SKM-1 treated with dmso at 0.1 percent for 144 hours (cell line): Measurements from ENCODE around the gene DUSP2.
"Not testable (repeated sequence)": the region's sequence is repeated elsewhere in the genome, so short reads cannot be mapped to it uniquely, and the experiment has no call there.

ENCODE experiments used
- DNase-seq: peaks from one replicate; lab custom pipeline; 2025; ENCODE audit not compliant: unreplicated experiment; lab: John Stamatoyannopoulos, UW

DUSP2 gene

GRCh38 chr2:96163415-96163767 lies 18.2 kb upstream of the DUSP2 start:
- DNase-seq, result no peak

- no peak for DNase-seq
Measured at GRCh38 chr2:96161898-96162297, 16.7 kb upstream of the DUSP2 start.

GRCh38 chr2:96160366-96160765 lies 15.1 kb upstream of the DUSP2 start:
- not testable (repeated sequence) for DNase-seq

DNA sequence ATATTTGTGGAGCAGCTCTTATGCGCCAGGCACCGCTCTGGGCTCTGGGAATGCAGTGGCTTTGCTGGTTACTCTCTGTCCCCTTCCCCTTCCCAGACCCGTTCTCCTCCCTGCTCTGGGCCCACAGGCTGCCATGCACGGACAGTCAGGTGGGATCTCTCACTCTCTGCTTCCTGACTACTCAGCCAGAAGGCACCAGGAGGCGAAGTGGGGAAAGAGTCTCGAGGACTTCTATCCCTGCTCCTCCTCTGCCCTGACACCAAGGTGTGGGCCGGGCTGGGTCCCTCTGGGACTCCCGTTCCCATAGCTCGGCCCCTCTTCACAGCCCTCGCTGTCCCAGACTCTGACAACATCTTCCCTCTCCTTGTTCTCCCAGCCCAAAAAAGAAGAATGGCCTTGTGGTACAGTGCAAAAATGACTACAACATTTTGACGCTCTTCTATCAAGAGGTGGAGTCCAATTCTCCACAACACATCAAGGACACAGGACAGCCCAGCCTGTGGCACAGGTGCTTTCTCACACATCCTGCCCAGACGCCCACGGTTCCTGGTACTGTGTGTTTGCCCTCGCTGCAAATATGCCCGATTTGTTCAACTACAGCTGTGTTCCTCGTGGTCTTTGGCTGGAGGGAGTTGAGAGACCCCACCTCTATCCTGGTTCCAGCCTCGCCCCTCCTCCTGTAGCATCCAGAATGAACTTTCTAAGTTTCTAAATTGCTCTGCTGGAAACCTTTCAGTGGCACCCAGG lies 14.0 kb upstream of the DUSP2 start:
- no peak for DNase-seq

DNA sequence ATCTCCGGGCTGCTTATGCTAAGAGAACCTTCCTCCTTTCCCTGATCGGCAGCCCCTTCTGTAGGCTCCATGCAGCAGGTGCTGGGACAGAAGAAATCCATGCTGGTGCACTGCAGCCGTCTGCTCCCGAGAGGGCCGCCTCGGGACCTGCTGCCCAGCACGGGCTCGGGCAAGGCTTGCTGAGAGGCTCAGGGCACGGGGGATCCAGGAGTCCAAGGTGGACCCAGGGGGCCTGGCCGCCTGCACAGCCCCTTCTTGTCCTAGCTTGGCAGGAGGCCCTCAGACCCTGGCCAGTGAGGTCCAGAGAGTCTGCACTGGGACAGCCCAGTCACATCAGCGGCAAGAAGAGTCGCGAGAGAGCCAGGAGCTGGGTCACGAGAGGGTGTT lies 13.3 kb upstream of the DUSP2 start:
- no peak for DNase-seq

DNA sequence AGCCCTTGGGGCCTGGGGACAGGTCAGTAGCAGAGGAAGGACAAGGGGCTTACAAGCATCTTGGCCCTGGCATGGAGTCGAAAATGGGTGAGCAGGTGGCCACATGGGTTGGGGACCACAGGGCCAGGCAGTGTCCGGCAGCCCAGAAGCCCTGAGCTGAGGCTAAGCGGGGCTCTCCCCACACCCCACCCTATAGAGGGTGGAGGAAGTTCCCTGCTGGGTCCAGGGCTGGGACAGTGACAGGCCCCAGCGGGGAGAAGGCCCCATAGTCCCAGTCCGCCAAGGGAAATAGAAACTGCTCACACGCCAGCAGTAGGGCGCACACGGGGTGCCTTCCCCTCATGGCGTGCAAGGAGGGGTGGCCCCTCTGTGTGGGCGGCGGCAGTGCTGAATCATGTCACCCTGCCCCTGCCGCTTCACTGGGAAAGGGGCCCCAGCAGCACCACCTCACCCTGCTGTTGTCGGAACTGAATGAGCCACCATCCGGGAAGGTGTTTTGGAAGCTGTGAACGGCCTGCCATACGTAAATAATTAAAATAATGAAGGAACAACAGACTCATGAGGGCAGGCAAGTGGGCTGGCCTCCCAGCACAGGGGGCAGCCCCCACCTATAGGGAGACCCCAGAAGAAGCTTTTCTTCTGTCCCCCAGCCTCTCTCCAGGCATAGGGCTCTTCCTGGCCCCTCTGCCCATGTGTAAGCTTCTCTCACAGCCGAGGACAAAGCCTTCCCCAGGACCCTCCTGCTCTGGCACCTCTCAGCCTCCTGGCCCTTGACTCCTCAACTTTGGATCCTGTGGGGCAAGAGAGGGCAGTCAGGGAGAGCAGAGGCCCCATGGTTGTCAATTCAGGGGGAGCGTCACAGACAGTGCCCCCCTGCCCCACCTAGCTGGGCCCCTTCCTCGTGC lies 12.7 kb upstream of the DUSP2 start:
- no peak for DNase-seq

- DNase-seq, result no peak
Measured at GRCh38 chr2:96156926-96157648, 11.8 kb upstream of the DUSP2 start.

DNA sequence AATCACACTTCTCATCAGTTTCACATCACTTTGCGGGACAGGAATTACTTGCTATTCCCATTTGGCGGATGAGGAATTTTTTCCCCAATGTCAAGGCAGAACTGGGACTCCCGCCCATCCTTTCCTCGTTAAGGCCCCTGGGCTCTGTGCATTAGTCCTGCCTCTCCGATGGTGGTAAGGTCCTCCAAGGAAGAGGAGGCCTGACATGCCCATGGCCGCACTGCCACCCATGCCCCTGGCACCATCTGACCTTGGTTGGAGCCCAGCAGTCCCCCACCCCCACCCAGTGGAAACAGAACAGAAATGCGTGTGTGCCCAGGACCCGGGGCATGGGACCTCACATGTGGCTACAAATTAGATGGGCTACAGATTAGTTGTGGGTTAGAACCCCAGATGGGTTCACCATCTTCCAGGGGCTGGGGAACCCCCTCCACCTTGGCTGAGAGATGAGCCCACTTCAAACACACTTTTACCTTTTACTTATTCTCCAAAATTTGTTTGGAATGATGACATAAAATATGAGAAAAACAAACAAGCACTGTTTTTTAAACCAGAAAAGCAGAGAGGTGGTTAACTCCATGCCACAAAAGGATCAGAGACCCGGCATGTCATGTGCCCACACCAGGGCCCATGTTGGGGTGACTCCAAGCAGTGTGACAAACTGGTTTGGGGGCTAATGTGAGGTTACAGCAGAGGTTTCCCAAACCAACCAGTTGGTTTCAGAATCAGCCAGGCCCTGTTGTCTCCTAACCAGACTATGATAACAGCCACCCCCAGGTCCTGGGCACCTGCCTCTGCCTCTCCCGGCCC lies 11.0 kb upstream of the DUSP2 start:
- DNase-seq, result no peak

DNA sequence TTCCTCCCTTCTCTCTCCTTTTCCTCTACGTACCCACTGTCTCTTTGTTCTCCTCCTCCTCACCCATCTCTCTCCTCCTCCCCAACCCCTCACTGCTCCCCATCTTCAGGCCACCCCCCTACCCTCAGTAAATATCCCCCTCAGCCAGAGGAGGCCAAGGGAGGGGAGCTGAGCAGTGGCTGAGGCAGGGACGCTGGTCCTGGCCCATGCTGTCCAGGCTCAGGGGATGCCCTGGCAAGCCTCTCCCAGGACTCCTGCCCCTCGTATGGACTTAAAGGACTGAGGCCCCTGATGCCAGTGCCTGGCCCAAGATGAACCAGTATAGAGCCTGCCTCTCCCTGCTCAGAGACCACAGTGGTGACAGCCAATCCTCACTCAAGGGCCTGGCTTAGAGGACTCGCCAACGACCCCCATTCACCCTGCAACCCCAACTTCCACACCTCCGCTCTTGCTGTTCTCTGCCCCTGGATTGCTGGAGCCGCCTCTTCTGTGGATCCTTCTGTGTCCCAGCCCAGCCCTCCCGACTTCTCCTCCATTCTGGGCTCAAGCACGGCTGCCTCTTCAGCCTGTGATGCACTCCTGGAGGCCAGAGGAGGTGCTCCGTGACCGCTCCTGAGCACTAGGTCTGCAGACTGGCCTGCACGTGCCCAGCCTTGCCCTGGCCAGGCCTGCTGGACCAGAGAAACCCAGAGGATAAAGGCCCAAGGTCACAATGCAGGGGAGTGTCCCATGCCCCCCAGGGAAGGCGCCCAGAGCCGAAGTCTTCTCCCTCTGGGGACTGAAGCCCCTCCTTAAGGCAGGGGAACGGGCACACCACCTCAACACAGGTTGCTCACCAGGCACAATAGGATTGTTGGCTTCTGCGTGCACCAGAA lies 9.5 kb upstream of the DUSP2 start:
- DNase-seq, result no peak

- no peak for DNase-seq
Measured at GRCh38 chr2:96153991-96154431, 8.8 kb upstream of the DUSP2 start.

DNA sequence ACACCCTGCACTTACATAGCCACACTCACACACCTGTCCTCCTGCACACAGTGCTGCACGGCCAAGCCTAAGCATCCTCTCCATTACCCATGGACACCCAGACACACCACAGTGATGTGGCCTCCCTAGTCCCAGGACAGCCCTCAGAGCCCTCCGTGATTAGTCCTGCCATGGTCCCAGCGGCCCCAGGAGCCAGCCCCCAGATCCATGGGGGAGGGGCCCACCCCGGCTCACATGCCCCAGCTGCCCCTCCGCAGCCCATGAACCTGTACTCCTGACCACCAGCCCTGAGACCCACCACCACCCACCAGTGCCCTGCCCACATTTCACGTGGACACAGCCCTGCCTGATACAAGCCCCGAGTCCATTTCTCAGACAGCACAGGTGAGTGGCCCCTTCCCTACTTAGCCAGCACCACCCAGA lies 8.1 kb upstream of the DUSP2 start:
- DNase-seq, result no peak

DNA sequence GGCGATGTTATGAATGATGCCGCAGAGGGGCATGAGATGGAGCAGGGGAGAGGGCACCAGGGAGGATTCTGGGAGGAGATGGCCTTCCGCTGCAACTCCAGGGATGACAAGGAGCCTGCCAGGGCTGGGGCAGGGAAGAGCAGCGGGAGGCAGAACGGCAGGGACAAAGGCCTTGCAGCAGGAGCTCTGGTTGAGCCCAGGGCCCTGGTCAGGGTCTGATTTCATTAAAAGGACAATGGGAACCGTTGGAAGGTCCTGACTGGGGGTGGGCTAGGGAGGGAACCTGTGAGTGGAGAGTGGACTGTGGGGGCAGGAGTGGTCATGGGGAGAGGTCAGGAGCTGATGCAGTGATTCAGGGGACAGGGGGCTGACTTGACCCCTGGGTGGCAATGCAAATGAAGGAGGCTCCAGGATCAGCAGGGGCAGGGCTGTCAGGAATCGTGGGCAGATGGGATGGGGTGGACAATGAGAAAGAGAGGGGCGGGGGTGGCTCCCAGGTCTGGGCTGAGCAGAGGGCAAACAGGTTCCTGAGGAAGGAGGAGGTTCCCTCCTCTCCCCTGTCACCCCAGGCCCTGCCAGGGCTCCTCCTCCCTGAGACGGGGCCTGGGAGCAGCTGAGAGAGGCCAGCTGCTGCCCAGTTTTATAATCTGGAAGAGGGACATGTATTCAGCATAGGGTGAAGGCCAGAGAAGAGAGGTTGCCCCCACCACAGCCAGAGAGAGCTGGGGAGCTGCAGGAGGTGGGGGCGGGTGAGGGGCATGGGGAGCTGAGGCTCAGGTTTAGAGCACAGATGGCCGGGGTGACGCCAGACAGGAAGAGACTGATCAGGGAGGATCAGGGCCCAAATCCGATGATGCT lies 7.3 kb upstream of the DUSP2 start:
- DNase-seq, result no peak

GRCh38 chr2:96151595-96152303 lies 6.5 kb upstream of the DUSP2 start:
- DNase-seq, result no peak

- DNase-seq, result no peak
Measured at GRCh38 chr2:96150791-96151594, 5.8 kb upstream of the DUSP2 start.

DNA sequence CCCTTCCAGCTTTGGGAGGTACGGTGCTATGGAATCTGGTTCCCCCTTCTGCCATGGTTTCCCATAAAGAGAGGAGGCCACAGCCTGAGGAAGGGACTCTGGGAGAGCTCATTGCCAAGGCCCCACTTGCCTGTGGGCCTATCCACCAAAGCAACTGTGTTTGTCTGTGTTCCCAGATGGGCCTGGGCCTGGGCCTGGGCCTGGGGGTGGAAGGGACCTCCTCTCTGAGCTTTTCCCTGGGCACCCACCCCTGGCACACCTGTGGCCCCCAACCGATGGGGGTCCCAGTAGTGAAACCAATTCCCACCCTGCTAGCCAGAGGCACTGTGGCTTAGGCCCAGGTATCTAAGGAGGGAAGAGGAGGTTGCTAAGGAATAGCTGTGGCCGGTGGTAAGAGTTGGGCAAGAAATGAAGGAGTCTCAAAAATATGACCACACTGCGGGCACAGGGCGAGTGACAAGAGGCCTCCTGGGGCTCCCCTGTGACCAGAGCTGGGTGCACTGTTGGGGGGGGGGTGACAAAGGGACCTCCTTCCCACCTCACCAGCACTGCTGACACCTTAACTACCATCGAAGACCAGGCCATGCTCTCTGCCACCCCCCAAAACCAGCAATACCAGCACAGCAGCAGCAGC lies 4.9 kb upstream of the DUSP2 start:
- DNase-seq, result peak; percentile 37

- DNase-seq, result peak; percentile 48
Measured at GRCh38 chr2:96148410-96149217, 3.4 kb upstream of the DUSP2 start.
